Right ventricle myocardium inferior (tissue), 1 donor: ENCODE measurements around the gene PRKAR2B. TPM values are rescaled to one million over a fixed set of nuclear protein-coding genes. Genes with fewer than 3 reads are reported as not detected.
"Not testable (repeated sequence)": the region's sequence is repeated elsewhere in the genome, so short reads cannot be mapped to it uniquely, and the experiment has no call there.

ENCODE experiments used
- ATAC-seq: fragments of 200-7000 bp; cut with Tn5 transposase; one replicate; pipeline ENCODE4 v1.9.1; 2020; ENCODE audit warnings: mild to moderate bottlenecking, moderate library complexity
- DNase-seq: peaks from one replicate; pipeline ENCODE4 v3.0.0; 2021; ENCODE audit errors: missing footprints
- intact Hi-C: fragments of 100-400 bp; cut with DNase I; formaldehyde crosslinking; loops from one replicate; pipeline ENCODE4 v1.11.0; 2022
- total RNA-seq: library from RNA; stranded (reverse); fragmentation: NEBNext Ultra II Directional; extraction: Animal tissue kit (Norgen Biotek cat#: 25700); gene quantifications from one replicate; pipeline ENCODE4 v1.2.1, GENCODE V29; 2021
- donor health status: DM: no; HTN: yes; CAD: no; lungs with severe emphysema.

Gene PRKAR2B
- total RNA-seq, 1 donor from 2014 or later, result 23.2 TPM

DNA sequence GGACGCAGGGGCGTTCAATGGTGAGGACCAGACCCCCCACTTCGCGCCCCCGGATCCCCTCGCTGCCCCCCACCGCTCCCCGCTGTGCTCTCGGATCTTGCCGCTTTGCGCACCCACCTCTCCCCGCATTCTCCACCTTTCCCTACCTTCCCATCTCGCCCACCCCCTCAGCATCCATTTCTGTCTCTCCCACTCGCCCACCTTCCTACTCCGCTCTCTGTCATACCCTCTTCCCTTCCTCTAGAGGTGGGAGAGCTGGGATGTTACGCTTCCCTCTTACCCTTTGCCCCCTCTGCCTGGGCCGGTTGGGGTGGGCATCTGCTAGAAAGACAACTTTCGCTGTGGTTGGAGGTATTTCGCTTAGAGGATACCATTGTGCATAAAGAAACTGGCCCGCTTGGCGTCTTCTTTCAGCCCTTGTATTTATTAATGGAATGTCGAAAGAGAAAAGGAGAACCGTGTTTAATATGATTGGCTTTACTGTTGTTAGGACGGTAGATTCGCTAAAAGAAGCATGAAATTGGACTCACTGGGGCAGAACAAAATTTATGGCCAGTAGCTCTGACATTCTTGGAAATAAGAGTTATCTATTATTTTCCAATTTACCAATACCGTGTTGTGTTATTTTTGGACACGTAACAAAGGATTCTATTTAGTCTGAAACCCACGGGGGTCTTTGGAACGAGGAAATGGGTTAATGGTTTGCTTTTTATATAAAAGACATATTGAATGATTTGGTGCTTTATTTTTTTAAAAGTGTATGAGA is 873 bp downstream of the PRKAR2B start:
- DNase-seq (no peak), ATAC-seq (no peak)
- intact Hi-C loops, result no loop called here

DNA sequence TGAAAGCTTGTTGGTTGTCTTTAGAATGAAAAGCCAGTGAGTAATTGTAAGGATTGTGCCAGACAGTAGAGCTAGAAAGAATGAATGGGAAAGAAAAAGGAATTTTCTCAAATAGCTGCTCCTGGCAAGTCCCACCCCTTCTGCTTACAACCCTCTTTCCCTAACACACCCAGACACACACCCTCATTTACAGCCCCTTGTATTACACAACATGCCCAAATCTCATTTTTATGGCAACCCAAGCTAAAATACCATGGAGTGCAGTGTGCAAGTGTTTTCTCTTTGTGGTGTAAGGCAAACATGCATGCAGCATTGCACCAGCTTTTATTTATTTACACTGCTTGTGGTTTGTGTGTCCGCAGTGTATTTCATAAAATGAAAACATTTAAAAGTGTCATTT is 1.5 kb downstream of the PRKAR2B start:
- ATAC-seq (no peak), DNase-seq (no peak)
- intact Hi-C loops, result no loop called here

DNA sequence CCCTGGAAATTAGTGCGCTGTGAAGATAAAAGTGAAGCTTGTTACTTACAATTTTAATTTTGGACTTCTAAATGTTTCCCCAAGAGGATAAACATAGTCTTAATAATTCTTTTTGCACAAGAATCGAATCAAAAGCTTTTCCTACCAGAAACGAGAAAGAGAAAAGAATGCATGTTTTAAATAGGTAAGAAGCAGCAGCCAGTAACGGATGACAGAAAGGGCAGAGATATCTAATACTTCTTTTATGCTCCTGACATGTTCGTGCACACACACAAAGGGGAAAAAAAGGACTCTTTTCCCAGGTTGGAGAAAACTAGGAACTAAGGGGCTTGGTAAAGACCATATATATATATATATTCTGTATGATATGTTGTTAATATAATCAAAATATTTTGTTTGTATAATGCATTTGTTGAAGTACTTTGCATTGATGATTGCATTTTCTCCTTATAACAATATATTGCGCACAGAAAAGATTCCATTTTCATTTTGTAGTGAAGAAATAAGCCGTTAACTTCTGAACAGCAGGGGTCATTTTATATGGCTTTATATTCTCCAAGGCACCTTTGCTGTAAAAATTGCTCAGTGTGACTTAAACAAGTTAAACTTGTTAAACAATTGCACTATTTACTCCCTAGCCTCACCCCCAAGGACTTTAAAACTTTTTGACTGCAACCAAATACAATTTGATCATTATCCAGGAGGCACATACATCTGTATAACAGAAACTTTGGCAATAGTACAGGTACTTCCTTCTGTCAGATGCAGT is 2.2 kb downstream of the PRKAR2B start:
- ATAC-seq (no peak), DNase-seq (no peak)
- intact Hi-C loops, result no loop called here

DNA sequence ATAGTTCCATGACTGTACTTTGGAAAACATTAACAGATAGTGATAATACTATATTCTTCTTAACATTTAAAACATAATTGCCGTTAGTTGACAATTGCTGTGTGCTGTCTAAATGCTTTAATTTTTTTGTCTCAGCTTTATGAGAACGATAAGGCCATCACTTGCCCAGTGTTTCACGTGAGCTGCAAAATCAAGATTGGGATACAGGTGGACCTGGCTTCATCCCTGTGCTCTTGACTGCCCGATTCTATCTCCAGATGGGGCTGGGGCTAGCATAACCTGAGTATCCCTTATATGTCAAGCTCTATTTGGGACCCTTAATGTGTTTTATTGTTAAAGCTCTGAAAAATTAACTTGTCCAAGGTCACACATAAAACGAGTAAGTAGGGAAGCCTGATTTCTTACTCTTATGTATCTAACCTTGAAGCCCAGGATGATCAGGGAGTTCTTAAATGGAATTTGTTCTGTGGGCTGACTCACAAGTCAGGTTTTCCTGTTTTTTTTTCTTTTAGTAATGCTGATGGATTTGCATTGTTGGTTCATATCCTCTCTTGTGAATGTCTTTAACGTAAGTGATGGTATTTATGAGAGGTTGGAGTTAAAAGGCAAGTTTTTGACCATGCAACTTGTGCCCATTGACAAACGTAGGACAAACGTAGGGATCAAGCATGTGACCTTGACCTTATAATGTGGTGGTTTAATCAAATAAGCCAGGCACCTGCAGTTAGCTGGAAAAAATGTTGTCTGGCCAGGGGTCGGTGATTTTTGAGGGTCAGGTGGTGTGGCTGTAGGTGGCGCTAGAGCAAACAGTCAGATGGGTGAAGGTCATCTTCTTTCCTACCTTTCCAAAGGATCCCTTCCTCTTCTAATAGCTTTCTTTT is 3.6 kb downstream of the PRKAR2B start:
- intact Hi-C loops, result no loop called here
- DNase-seq (no peak), ATAC-seq (no peak)

DNA sequence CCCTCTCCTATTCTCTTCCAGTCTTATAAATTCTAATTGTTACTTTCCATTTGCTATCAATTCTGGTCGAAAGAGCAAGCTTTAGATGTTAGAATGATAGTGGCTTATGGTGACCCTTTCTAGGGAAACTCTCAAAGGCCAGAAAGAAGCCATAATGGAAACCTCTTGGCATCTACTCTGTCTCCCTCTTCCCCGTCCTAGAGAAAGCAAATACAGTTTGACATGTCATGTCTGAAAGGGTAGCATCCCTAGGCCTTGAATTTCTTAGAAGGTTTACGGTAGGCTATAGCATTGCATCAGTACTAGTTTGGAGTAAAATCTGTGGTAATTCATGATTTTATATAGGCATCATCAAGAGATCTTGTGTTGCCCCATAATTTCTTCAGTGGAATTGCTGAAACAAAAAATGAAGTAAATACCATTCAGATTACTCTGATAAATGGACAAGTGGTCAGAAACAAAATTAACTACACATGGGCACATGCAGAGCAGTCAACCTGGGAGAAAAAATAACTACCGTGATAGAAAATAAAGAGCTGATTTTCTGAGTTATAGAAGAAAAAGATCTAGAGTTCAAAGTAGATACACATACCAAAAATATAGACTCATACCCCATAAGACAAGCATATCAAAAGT is 4.4 kb downstream of the PRKAR2B start:
- no peak for DNase-seq
- no peak for ATAC-seq
- intact Hi-C loops, result no loop called here

DNA sequence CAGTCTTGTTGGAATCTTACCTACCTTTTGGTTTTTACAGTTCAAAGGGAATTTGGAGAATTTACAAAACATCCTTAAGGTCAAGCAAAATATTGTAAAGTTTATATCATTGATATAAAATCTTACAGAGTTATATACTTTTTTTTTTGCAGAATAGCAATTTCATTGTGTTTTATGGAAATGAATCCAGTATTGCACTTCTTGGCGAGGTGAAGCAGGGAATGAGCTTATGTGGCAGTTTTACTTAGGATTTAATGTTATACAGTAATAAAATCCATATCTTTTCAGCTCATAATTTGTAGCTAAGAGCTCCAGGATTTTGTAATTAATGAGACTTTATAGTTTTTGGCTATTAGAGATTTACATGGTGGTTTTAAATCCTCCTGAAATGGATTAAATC is 5.0 kb downstream of the PRKAR2B start:
- no peak for DNase-seq
- no peak for ATAC-seq
- intact Hi-C loops, result no loop called here

DNA sequence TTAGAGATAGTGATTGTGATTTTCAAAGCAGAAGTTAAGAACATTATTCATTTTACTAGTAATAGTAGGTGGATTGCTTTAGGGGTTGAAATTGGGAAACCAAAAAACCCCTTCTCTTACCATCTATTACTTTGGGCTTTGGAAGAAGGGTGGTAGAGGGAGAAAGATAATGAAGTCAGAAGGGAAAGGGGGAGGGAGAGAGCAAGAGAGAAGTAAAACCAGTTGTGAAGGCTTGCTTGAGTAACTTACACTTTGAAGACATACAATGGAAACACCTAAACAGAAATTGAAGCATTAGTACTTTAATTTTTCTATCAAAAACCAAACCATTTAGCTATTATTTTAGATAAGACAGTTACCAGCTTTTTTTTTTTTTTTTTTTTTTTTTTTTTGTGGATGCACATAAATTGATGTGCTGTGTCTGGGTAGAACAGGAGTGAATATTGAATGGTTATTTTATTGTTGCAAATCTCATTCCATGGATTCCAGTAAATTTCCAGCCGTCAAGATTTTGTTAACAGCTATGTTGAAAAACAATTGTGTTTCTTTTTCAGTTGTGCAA is 5.5 kb downstream of the PRKAR2B start:
- intact Hi-C loops, result no loop called here

DNA sequence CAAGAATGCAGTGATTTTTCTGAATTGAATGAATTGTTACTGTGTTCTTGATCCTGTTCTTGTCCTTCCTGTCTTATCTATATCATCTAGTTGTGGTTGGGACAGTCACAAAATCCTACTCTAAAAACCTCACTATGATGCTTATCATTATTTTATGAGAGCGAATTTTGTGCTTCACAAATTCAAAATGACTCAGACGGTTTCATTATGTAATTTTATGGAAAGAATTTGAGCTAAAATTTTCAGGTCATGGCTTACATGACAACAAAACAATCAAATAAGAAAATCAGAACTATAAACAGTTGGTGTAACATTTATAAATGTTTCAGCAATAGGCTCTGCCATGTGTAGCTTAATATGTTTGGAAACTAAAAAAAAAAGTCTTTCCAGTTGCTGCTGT is 6.9 kb downstream of the PRKAR2B start:
- no peak for DNase-seq
- intact Hi-C loops, result no loop called here
- no peak for ATAC-seq

More for the DNA sequence above, 5.5 kb downstream of the PRKAR2B start:
- no peak for DNase-seq
- ATAC-seq, result no peak

DNA sequence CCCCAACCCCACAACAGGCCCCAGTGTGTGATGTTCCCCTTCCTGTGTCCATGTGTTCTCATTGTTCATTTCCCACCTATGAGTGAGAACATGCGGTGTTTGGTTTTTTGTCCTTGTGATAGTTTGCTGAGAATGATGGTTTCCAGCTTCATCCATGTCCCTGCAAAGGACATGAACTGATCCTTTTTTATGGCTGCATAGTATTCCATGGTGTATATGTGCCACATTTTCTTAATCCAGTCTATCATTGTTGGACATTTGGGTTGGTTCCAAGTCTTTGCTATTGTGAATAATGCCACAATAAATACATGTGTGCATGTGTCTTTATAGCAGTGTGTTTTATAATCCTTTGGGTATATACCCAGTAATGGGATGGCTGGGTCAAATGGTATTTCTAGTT is 10.5 kb downstream of the PRKAR2B start:
- ATAC-seq, intact Hi-C loops, DNase-seq: not testable (repeated sequence)

DNA sequence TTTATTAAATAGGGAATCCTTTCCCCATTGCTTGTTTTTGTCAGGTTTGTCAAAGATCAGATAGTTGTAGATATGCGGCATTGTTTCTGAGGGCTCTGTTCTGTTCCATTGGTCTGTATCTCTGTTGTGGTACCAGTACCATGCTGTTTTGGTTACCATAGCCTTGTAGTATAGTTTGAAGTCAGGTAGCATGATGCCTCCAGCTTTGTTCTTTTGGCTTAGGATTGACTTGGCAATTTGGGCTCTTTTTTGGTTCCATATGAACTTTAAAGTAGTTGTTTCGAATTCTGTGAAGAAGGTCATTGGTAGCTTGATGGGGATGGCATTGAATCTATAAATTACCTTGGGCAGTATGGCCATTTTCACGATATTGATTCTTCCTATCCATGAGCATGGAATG is 11.6 kb downstream of the PRKAR2B start:
- intact Hi-C loops, DNase-seq, ATAC-seq: not testable (repeated sequence)

DNA sequence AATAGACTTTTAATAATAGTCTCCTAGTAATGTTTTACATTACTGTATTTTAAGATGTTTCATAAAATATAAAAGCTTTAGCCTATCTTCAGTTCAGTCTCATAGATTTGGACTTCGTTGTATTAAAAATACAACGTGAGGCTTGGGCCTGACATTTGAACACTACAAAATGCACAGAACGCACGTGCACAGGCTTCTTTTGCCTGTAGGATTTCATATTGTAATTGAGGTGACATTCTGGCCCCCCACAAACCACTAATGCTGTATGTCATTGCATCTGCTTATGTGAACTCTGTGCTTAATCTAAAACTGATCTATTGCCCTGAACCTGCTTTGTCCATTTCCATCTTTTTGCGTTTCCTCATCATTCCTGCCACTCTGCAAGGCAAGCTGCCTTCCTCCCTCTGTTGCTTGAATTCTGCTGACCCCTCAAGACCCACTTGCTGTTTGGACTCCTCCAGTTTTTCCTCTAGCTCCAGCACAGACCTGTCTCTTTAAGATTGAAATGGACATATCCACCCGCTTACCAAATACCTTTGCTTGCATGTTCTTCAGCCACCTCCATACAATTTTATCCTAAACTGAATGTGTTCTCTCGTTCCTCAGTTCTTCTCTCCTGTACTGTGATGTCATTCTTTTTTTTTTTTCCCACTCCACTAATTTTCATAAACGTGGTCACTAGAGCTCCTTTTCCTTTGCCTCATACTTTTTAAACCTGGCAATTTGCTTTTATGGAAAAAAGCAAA is 12.4 kb downstream of the PRKAR2B start:
- ATAC-seq (no peak), DNase-seq (no peak)
- intact Hi-C loops, result no loop called here

DNA sequence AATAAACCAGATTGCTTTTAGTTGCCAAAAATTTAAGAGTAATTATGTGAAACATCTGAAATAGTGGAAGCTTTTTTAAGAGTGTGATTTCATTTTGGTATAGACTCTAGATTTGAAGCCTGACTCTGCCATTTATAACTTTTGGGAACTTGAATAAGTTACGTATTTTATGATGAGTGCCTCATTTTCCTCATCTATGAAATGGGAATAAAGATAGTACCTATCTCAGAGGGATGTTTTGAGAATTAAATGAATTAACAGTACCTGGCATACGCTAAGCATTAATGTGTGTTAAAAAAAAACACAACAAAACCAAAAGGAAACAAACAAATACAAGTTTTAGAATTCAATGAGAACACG is 12.9 kb downstream of the PRKAR2B start:
- DNase-seq, result no peak
- no peak for ATAC-seq
- intact Hi-C loops, result no loop called here

DNA sequence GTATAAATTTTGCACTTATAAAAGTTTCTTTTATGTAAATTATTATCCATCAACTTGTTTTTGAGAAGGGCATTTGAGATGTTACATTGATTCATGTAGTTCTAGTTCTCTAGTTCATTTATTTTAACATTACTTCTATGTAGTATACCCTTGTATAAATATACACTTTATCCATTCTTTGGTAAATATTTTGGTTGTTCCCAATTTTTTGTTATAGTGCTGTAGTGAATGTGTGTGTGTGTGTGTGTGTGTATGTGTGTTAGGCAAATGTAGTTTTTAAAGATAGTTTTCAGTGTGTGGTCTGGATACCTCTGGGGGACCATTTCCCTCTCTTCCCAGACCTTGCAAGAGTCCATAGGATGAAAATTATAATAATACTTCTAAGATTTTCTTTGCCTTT is 15.0 kb downstream of the PRKAR2B start:
- DNase-seq (no peak), ATAC-seq (no peak)
- intact Hi-C loops, result no loop called here

DNA sequence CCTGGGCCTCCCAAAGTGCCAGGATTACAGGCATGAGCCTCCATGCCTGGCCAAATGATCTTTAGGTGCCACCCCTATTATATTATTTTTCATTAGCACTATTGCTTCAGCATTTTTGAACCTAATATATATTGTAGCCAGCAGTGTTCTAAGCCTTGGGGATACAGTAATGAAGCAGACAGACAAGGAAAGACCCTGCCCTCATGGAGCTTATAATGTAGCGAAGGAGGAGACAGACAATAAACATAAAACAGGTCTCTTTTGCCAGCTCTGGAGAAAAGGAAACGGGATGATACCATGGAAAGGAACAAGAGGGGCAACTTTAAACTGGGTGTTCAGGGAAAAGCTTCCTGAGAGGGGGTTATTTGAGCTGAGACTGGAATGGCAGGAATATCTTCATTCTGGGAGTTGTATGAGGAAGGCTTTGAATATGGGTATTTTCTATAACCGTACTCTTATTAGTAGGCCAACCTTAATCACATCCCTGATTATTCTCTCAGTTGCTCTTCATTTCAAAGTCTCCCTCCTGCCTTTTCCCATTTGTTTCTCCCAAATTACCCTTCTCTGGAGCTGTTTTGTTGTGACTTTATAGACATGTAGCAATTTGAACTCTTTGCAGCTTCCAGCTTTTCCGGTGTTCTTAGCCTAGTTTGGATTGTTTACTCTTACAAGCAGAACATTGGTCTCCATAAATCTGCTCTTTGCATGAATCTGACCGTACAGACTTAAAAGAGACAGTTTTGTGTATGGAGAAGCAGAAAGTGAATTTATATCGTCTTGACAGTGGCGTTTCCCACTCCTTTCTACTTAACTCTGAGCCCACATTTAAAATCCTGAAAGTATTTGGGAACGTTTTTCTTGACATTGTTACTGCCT is 19.0 kb downstream of the PRKAR2B start:
- ATAC-seq (no peak), DNase-seq (no peak)
- intact Hi-C loops, result no loop called here

DNA sequence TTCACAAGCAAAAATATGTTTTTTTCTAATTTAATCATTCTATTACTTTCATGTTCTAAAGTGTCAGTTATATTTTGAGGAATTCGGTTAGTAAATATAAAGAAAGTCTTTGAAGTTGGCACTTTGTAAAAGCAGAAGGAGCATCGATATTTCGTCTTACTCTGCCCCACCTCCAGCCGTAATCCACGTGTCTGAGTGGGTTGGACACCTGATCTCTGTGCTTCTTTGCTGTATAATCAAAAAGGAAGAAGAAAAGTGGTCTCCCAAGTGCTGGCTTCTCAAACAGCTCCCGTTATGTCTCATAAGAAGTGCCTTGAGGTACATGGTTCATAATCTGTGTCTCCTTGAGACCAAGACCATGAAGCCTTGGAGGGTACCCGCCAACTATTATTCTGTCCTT is 19.8 kb downstream of the PRKAR2B start:
- intact Hi-C loops, result no loop called here
- no peak for ATAC-seq

DNA sequence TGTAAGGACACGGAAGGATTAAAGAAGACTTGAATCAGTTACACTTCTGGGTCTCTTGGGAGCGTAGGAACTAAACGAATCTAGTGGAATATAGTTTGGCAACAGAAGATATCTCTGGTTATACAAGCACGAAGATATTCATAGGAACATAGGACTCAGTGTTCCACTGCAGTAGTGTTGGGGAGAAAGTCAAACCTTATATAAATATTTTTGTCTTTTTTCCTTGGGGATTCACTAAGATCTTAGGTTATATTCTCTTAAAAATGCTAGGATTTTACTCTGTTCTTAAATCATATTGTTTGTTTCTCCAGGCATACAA is 21.4 kb downstream of the PRKAR2B start:
- DNase-seq (no peak), ATAC-seq (no peak)
- intact Hi-C loops, result no loop called here

More for the DNA sequence above, 19.8 kb downstream of the PRKAR2B start:
- DNase-seq, result no peak

DNA sequence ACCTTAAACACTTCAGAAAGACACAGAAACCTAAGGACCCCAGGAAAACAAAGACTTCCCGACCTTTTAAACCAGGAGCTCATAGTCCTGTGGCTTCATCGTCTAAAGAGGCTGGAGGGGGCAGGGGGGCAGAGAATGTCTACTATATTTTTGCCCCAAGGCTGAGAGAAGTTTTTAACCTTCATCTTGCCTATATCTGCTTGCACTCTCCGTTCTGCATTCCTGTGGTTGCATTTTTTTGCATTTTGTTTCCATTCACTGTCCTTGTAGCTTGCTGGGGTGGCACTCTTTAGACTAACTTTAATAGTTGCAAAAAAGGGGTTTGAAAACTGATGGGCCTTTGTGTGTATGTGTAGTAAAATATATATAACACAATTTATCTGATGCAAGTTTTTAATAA is 23.7 kb downstream of the PRKAR2B start:
- ATAC-seq, result no peak
- intact Hi-C loops, result no loop called here

More for the DNA sequence above, 23.7 kb downstream of the PRKAR2B start:
- no peak for DNase-seq
